Activated T-cell treated with anti-CD3 and anti-CD28 coated beads, Interleukin-2, amount 50 U/mL, for 48 hours (primary cell): ENCODE data around the gene PSME3IP1.
"Not testable (repeated sequence)": the region's sequence is repeated elsewhere in the genome, so short reads cannot be mapped to it uniquely, and the experiment has no call there.

Experiments used
- DNase-seq, 2 experiments: peaks; one replicate each; pipeline ENCODE4 v3.0.0-alpha.2; 2020

Gene PSME3IP1

DNA sequence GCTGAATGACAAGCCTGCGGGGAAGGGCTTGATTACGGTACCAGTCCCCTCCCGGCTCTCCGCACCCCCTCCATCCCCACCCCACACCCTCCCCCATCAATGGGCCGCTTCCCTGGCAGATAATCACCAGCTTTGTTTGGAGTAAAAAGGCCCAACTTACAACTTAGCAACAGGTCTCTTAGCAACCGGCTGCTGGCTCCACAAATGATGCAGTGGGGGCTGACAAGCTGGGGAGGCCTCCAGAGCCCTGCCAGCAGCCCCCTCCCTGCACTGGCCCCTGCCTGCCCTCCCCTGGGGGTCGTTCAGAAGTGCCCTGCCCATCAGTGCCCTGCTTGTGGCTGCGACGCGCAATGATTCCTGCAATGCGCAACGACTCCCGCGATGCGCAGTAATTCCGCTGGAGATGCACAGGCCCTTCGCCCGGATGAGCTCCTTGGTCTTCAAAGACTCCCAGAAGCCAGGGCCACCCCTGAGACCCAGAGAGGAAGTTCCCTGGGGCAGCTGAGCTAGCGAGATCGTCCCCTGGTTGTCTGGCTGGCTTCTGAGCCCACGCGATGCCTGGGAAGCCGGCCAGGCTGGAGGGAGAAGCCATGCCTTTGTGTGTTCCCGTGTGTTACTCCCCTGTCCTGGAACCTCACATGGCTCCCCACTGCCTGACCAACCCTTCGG lies 70.2 kb downstream of the PSME3IP1 start:
- DNase-seq = no peak

- no peak for DNase-seq
These were observed 70.7 kb downstream of the PSME3IP1 start for GRCh38 chr16:57115168-57115513.

DNA sequence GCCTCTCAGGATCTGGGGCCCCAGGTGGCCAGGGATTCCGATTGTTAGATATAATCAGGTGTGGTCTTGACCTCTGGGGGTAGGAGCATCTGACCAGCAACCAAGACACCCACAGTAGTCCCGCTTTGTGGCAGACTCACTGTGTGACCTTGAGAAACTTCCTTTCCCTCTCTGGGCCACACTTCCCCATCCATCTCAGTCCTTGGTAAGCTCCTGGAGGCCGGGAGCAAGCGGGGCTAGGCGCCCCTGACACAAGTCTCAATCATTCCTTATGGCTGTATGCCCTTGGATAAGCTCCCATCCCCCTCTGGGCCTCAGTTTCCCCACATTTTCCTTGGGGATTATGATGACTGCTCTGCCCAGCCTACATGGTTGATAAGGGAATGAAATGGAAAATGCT lies 72.2 kb downstream of the PSME3IP1 start:
- no peak for DNase-seq

DNA sequence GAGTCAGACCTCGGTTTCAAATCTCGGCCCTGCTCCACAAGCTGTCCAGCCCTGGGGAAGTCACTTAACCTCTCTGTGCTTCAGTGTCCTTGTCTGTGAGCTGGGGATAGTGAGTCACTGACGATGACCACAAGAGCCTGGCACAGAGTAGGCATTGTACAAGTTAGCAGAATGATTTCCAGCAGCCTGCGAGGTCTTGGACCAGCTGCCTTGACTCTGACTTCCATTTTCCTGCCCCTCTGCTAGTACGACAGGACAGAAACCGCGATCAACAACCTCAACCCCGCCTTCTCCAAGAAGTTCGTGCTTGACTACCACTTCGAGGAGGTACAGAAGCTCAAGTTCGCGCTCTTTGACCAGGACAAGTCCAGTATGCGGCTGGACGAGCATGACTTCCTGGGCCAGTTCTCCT lies 72.8 kb downstream of the PSME3IP1 start:
- no peak for DNase-seq

GRCh38 chr16:57112403-57113041 lies 73.3 kb downstream of the PSME3IP1 start:
- DNase-seq = no peak

DNA sequence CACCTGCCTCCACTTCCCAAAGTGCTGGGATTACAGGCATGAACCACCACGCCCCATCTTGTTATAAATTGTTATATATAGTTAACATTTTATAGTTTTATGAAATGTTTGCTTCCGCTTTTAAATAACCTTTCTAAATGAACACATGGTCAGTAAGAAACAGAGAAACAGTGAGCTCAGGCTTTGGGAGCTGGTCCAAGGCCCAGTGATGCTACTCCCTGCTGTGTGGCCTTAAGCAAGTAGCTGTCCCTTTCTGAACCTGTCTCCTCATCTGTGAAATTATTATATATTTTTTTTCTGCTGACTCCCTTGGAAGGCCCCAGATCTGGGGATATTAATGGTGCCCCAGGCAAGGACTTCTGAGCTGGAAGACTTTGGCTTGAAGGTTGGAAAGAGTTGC lies 74.4 kb downstream of the PSME3IP1 start:
- DNase-seq = no peak

DNA sequence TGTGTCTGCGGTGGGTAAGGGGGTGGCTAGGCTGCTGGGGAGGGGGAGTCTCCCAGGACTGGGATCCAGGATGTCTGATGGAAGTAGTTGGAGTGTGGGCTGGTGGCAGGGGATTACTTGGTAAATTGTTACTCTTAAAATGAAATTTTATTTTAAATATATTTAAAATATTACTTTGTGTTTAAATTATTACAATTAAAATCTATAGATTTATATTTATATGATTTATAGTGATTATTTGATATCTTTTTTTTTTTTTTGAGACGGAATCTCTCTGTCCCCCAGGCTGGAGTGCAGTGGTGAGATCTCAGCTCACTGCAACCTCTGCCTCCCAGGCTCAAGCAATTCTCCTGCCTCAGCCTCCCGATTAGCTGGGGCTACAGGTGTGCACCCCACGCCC lies 74.9 kb downstream of the PSME3IP1 start:
- no peak for DNase-seq

- not testable (repeated sequence) for DNase-seq
These were observed 76.4 kb downstream of the PSME3IP1 start for GRCh38 chr16:57109259-57110105.

- DNase-seq = no peak
These were observed 77.4 kb downstream of the PSME3IP1 start for GRCh38 chr16:57108432-57108831.

DNA sequence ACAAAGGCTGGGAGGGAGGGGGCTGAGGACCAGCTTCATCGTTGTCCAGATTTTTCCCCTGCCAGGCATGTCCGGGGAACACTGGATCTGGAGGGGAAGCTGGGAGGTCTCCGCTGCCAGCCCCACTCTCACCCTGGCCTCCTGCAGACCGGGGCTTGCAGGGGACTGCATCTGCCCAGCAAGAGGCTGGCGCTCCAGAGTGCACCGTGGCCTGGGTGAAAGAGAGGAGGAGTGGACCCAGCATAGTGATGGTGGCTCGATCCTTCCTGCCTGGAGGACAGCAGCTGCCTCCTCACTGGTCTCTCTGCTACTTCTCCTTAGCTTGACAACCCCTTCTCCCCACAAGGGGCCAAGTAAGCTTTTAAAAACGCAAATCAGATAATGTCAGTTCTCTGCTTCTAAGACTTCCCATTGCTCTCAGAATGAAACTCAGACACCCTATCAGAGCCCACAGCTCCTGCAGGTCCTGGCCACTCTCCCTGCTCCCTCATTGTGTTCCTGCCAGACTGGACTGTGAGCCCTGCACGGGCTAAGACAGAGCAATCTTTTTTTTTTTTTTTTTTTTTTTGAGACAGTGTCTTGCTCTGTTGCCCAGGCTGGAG lies 78.4 kb downstream of the PSME3IP1 start:
- DNase-seq = no peak

DNA sequence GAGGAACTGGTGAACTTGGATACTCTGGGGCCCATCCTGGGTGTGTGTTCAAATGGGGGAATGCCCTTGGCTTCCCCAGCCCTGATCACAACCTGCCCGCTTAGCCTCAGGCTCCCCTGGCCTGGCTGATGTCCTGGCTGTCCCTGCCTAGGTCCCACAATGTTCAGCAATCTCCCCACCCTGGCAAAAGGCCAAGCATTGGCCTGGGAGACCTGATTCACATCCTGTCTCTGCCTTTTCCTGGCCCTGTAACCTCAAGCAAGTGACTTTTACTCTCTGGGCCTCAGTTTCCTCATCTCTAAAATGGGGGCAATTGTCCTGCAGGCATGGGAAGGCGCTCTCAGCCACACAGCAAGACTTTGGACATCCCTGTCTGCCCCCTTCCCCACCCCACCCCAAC lies 79.1 kb downstream of the PSME3IP1 start:
- no peak for DNase-seq

- no peak for DNase-seq
These were observed 80.7 kb downstream of the PSME3IP1 start for GRCh38 chr16:57105184-57105583.

GRCh38 chr16:57104706-57105105 lies 81.1 kb downstream of the PSME3IP1 start:
- no peak for DNase-seq

DNA sequence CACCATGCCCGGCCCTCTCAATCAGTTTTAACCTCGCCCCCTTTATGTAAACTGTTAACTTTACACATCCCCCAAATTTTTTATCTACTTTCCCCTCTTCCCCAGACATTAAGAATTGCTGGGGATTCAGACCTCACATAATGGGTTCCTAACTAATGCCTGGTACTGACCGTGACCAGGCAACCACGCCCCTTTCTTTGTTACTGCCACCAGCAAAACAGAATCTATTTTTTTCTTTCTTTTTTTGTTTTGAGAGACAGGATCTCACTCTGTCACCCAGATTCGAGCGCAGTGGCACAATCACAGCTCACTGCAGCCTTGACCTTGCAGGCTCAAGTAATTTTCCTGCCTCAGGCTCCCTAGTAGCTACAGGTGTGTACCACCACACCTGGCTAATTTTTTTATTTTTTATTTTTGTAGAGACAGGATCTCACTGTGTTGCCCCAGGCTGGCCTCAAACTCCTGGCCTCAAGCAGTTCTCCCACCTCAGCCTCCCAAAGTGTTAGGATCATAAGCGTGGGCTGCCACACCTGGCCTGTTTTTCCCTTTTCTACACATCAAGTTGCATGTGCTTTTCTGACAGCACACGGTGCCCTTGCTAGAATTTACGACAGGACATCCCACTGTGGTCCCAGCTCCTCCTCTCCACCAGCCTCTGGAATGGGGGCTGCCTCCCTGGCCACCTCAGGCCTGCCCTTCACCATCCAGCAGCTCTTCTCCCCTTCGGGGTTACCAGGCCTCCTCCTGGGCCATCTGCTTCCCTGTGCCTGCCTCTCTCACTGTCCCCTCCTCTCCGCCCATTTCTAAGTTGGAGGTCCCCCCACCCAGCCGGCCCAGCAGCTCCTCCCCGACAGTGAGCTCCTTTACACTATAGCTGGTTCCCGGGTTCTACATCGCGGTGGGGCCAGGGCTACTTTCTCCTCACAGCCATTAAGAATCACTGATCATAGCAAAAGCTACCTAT lies 82.7 kb downstream of the PSME3IP1 start:
- DNase-seq = no peak
